ENCODE measurements around the gene HPSE. TPM values are rescaled to one million over a fixed set of nuclear protein-coding genes. Genes with fewer than 3 reads are reported as not detected.

HPSE gene
- total RNA-seq, 2 donors from 2014 or later, result 1.1 to 2.7 TPM

DNA sequence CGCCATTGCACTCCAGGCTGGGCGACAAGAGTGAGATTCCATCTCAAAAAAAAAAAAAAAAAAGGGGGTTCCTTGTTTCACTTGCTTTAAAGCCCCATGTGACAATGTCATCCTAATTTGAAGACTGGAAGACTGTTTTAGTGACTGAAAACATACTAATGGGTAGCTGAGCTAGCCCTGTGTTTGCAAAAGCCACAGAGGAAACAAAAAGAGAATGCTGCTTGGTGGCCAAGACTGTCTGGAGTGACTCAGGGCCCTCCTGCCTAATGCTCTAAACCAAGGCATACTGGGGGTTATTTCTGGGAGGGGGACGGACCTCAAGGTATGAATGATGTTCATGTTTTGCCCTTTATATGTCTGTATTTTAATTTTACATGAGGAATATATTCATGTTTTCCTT lies 16.0 kb downstream of the HPSE start:
- TF ChIP-seq, protein P1, sequence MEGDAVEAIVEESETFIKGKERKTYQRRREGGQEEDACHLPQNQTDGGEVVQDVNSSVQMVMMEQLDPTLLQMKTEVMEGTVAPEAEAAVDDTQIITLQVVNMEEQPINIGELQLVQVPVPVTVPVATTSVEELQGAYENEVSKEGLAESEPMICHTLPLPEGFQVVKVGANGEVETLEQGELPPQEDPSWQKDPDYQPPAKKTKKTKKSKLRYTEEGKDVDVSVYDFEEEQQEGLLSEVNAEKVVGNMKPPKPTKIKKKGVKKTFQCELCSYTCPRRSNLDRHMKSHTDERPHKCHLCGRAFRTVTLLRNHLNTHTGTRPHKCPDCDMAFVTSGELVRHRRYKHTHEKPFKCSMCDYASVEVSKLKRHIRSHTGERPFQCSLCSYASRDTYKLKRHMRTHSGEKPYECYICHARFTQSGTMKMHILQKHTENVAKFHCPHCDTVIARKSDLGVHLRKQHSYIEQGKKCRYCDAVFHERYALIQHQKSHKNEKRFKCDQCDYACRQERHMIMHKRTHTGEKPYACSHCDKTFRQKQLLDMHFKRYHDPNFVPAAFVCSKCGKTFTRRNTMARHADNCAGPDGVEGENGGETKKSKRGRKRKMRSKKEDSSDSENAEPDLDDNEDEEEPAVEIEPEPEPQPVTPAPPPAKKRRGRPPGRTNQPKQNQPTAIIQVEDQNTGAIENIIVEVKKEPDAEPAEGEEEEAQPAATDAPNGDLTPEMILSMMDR (conservative IDR thresholded peaks at IDR 0.05), result no peak
- H3K27ac ChIP-seq (ENCODE audit: low read depth, low read length), result no peak overlapping the region
- H3K36me3 ChIP-seq (ENCODE audit: control insufficient read depth, insufficient read depth, low read length), result no peaks in the 10 kb centered on the region
- no peak overlapping the region for H3K4me3 ChIP-seq (ENCODE audit: low read length)
- Mint-ChIP-seq H3K4me1 (peaks cover 18% of the 10 kb centered on the region), H3K36me3 (ENCODE audit: low read depth) (no peaks in the 10 kb centered on the region), H3K27me3 (ENCODE audit: insufficient read depth) (no peaks in the 10 kb centered on the region), H3K9me3 (no peaks in the 10 kb centered on the region), H3K4me3 (no peak overlapping the region), H3K27ac (no peak overlapping the region)
- no peak for DNase-seq
- H3K27me3 ChIP-seq (ENCODE audit: control insufficient read depth, insufficient read depth, low read length, poor library complexity, severe bottlenecking), result no peaks in the 10 kb centered on the region
- no peaks in the 10 kb centered on the region for H3K9me3 ChIP-seq (ENCODE audit: control insufficient read depth, low read length)
- H3K4me1 ChIP-seq (ENCODE audit: control insufficient read depth, insufficient read depth, low read length), result no peaks in the 10 kb centered on the region
- 87% methylated on average over 3 of the region's 3 CpGs; no CpG with 5 or more reads in 1 of the 2 experiments for WGBS, 2 experiments (ENCODE audit: insufficient coverage in 1 of 2, insufficient read length in 1 of 2)
- no peak overlapping the region for H3K9ac ChIP-seq (ENCODE audit: extremely low read depth, low read length, poor library complexity, severe bottlenecking)

DNA sequence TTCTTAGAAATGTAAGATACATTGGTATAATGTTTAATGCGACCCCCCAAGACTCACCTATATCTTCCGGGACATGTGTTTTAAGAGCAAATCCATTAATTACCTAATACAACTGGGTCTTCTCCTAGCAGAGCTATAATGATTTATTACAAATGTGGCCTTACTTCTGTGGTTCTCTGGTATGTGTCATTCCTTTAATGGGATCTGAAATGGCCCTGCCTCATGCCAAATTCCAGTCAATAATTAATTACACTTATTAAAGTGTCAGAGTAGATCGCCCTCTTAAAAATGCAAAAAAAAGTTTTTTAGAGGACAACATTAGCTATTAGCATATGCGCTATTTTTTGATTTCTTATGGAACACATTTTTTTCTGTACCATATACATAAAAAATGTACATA lies 17.0 kb downstream of the HPSE start:
- H3K36me3 Mint-ChIP-seq (ENCODE audit: low read depth), result no peaks in the 10 kb centered on the region
- H3K27ac Mint-ChIP-seq, result no peak overlapping the region
- H3K4me1 Mint-ChIP-seq, result peaks cover 9% of the 10 kb centered on the region
- no peak overlapping the region for H3K27ac ChIP-seq (ENCODE audit: low read depth, low read length)
- H3K4me1 ChIP-seq (ENCODE audit: control insufficient read depth, insufficient read depth, low read length), result no peaks in the 10 kb centered on the region
- H3K27me3 Mint-ChIP-seq (ENCODE audit: insufficient read depth), result no peaks in the 10 kb centered on the region
- no peaks in the 10 kb centered on the region for H3K36me3 ChIP-seq (ENCODE audit: control insufficient read depth, insufficient read depth, low read length)
- TF ChIP-seq, protein P1 (conservative IDR thresholded peaks at IDR 0.05), result no peak
- no peak overlapping the region for H3K4me3 ChIP-seq (ENCODE audit: low read length)
- no peaks in the 10 kb centered on the region for H3K27me3 ChIP-seq (ENCODE audit: control insufficient read depth, insufficient read depth, low read length, poor library complexity, severe bottlenecking)
- no peaks in the 10 kb centered on the region for H3K9me3 ChIP-seq (ENCODE audit: control insufficient read depth, low read length)
- H3K9ac ChIP-seq (ENCODE audit: extremely low read depth, low read length, poor library complexity, severe bottlenecking), result no peak overlapping the region
- 86 to 100% methylated on average over 1 to 3 of the region's 4 CpGs for WGBS, 2 experiments (ENCODE audit: insufficient coverage in 1 of 2, insufficient read length in 1 of 2)
- no peak for DNase-seq
- no peak overlapping the region for H3K4me3 Mint-ChIP-seq
- no peaks in the 10 kb centered on the region for H3K9me3 Mint-ChIP-seq

DNA sequence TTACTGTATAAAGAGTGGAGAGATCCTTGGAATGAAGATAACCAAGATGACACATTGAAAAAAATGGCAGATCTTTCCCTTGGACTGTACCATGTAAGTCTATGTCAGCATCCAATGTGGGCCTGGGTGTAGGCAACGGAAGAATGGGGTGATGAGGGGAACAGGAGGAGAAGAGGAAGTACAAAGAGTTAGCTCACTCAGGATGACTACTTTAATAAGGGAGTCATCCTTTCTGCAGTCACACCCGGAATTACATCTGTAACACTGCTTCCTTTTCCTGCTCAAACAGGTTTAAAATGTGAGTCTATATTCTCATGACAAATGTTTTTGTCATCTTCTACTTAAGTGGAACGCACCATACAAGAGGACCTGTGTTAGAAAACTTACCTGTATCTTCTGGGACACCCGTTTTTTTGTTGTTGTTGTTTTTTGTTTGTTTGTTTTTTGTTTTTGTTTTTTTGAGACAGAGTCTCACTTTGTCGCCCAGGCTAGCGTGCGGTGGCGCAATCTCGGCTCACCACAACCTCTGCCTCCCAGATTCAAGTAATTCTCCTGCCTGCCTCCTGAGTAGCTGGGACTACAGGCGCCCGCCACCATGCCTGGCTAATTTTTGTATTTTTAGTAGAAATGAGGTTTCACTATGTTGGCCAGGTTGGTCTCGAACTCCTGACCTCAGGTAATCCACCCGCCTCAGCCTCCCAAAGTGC lies 18.0 kb downstream of the HPSE start:
- no peak overlapping the region for H3K4me3 Mint-ChIP-seq
- TF ChIP-seq, protein P1 (conservative IDR thresholded peaks at IDR 0.05), result no peak
- peaks cover under 1% of the 10 kb centered on the region for H3K4me1 Mint-ChIP-seq
- Histone ChIP-seq H3K27me3 (ENCODE audit: control insufficient read depth, insufficient read depth, low read length, poor library complexity, severe bottlenecking) (no peaks in the 10 kb centered on the region), H3K4me3 (ENCODE audit: low read length) (no peak overlapping the region), H3K9me3 (ENCODE audit: control insufficient read depth, low read length) (no peaks in the 10 kb centered on the region), H3K9ac (ENCODE audit: extremely low read depth, low read length, poor library complexity, severe bottlenecking) (no peak overlapping the region), H3K36me3 (ENCODE audit: control insufficient read depth, insufficient read depth, low read length) (no peaks in the 10 kb centered on the region), H3K4me1 (ENCODE audit: control insufficient read depth, insufficient read depth, low read length) (no peaks in the 10 kb centered on the region), H3K27ac (ENCODE audit: low read depth, low read length) (no peak overlapping the region)
- no peak overlapping the region for H3K27ac Mint-ChIP-seq
- no peak for DNase-seq
- H3K36me3 Mint-ChIP-seq (ENCODE audit: low read depth), result no peaks in the 10 kb centered on the region
- no peaks in the 10 kb centered on the region for H3K9me3 Mint-ChIP-seq
- no peaks in the 10 kb centered on the region for H3K27me3 Mint-ChIP-seq (ENCODE audit: insufficient read depth)
- 85 to 100% methylated on average over 9 to 13 of the region's 13 CpGs for WGBS, 2 experiments (ENCODE audit: insufficient coverage in 1 of 2, insufficient read length in 1 of 2)

Measured in endodermal cell (in vitro differentiated cells).